Fibroblast of mammary gland (primary cell): ENCODE results near the gene PHACTR1.
A peak's percentile ranks its signal among the peaks of the same experiment; 100 is the strongest.

ENCODE experiments used
- DNase-seq: peaks from one replicate; pipeline ENCODE4 v3.0.0-alpha.2; 2010; ENCODE audit warnings: low read depth
- H3K4me3 ChIP-seq: 2 replicates; pipeline ENCODE4 v1.5.1; 2011; ENCODE audit warnings: low read depth, mild to moderate bottlenecking, low read length, moderate library complexity; ENCODE audit not compliant: control insufficient read depth
- TF ChIP-seq, protein P1 (sequence below): conservative IDR thresholded peaks from 2 replicates; pipeline ENCODE4 v1.5.1; 2011; ENCODE audit warnings: low read depth, low read length, inconsistent platforms; ENCODE audit not compliant: control insufficient read depth, insufficient read depth

Gene PHACTR1

DNA sequence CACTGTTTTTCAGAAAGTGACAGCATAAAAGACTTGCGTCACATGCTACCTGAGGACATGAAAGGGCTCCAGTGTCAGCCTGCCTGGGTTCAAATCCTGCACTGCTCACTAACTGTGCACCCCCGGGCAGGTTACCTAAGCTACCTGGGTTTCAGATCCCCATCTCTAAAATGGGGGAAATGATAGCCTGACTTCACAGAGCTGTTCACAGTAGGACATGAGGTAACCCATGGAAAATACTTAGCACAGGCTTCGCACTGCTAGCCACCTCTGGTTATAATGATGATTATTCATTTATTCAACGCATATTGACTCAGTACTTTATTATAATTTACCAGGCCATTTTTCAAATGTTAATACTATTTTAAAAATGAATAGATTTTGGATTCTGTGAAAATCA is 588.7 kb downstream of the PHACTR1 start:
- TF ChIP-seq, protein P1, sequence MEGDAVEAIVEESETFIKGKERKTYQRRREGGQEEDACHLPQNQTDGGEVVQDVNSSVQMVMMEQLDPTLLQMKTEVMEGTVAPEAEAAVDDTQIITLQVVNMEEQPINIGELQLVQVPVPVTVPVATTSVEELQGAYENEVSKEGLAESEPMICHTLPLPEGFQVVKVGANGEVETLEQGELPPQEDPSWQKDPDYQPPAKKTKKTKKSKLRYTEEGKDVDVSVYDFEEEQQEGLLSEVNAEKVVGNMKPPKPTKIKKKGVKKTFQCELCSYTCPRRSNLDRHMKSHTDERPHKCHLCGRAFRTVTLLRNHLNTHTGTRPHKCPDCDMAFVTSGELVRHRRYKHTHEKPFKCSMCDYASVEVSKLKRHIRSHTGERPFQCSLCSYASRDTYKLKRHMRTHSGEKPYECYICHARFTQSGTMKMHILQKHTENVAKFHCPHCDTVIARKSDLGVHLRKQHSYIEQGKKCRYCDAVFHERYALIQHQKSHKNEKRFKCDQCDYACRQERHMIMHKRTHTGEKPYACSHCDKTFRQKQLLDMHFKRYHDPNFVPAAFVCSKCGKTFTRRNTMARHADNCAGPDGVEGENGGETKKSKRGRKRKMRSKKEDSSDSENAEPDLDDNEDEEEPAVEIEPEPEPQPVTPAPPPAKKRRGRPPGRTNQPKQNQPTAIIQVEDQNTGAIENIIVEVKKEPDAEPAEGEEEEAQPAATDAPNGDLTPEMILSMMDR, result no peak
- no peak for DNase-seq
- H3K4me3 ChIP-seq, result no peak overlapping the region

DNA sequence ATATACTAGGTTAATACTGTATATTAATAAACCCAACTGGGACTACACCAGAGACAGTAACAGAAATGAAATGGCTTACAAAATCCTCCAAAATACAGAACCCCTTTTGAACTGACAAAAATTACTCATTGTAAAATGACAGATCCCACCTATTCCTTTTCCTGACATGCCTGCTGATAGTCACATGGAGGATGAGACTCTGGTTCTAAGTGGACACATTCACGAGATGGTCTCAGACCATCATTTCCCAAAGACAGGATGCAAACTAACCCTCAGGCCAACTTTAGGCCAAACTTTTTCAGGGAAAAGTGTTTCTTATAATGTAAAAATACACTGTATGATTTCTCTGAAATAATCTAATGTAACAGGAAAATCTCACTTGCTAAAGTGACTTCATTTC is 589.2 kb downstream of the PHACTR1 start:
- no peak for DNase-seq
- no peak overlapping the region for H3K4me3 ChIP-seq
- TF ChIP-seq, protein P1, result no peak

DNA sequence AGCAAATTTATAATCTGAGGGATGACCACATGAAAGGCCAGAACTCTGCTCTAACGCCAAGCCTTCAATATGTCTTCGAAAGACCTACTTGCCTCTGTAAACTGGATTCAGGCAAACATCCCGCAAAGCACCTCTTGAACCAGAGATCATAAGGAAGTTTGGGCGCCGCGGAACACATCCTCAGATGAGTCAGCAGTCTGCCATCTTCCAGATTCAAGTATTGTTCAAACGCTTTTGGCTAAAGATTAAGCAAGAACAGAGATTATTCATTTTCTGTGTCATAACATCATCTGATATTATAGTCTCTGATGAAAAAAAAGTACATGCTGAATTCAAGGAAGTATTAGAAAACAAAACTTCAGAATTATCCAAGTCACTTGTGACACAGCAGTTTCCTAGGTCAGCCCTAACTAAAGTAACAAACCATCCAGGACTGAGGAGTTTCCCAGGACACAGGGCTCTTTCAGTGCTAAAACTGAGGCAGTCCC is 591.0 kb downstream of the PHACTR1 start:
- H3K4me3 ChIP-seq, result no peak overlapping the region
- TF ChIP-seq, protein P1, result no peak
- DNase-seq, result peak; percentile 83

DNA sequence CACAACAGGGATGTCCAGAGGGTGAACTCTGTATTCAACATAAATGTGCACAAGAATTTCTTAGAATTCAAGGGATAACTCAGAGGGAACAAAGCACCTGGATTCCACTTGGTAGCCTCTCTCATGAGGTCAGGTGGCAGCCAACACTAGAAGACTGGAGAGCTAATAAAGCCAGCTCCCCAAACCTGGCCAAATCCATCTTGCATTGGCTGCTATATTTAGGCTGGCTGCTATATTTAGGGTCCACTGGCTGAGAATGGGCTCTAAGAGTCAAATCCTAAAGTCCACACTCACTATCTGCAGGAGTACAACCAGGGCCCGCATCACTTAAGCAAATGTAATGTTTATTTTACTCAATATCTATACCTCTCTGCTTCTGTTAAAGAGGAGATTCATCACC is 591.8 kb downstream of the PHACTR1 start:
- TF ChIP-seq, protein P1, result no peak
- no peak for DNase-seq

DNA sequence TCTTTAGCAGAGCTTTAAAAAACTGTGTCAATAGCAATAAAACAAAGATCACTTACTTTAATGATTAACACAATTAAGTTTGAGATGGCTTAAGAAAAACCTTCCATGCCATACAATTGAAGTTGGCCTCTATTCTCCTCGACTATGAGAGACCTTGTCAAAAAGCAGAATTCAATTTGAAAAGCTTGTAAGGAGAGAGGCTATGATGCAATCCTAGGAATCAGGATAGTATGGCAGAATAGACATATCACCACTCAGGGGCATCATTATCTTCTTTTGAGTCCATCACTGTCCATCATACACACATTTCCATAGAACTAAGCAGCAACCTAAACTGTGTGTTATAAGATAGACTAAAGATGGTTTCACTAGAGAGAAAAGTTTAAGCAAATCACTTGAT is 594.6 kb downstream of the PHACTR1 start:
- TF ChIP-seq, protein P1, result no peak
- no peak for DNase-seq
- no peak overlapping the region for H3K4me3 ChIP-seq

More for the DNA sequence above, 591.8 kb downstream of the PHACTR1 start:
- H3K4me3 ChIP-seq, result no peak overlapping the region

DNA sequence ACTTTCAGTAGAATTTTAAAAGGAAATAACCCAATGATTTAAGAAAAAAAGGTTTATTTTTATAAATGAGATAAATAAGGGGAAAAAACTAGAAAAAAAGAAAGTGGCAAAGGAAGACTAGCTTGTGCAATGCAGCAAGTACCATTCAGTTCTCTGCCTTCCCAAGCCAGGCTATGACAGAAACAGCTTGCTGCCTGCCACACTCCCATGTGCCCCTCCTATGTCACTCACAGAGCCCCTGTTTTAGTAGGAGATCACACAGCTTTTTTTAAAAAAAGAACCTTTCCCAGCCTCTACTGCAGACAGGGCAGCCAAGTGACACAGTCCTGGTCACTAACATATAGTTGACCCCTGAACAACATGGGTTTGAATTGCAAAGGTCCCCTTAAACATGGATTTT is 598.2 kb downstream of the PHACTR1 start:
- no peak for DNase-seq
- TF ChIP-seq, protein P1, result no peak

DNA sequence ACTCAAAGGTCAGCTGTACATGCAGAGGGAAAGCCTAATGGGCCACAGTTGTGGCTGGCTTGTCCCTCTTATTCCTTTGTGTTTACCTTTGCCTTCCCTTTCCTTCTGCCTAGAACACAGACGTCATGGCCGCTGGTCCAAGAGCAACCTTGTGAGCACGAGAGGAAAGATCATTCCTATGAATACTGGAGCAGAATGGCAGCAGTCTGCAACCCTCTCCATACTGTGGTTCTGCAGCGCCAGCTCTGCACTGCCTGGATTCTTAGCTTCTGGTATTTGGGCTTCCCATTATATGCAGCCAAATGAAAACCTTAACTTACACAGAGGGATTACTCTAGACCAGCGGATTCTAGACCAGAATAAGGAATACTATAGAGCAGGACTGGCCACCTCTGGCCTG is 599.3 kb downstream of the PHACTR1 start:
- TF ChIP-seq, protein P1, result no peak

More for the DNA sequence above, 598.2 kb downstream of the PHACTR1 start:
- H3K4me3 ChIP-seq, result no peak overlapping the region

More for the DNA sequence above, 599.3 kb downstream of the PHACTR1 start:
- no peak for DNase-seq
- no peak overlapping the region for H3K4me3 ChIP-seq
